Testis (tissue), 2 donors: ENCODE measurements around the gene GASK1A.

Experiments
- POLR2A ChIP-seq: fragments of 450-650 bp; IDR thresholded peaks from one replicate; pipeline ENCODE4 v1.6.1; 2017; ENCODE audit warnings: antibody characterized with exemption, mild to moderate bottlenecking, moderate library complexity
- TF ChIP-seq, protein P1 (sequence below), 3 experiments: fragments of 450-650 bp in 2 of 3; fragments of 200-600 bp in 1 of 3; sonication (generic) in 1 of 3; IDR thresholded peaks; one replicate each; pipeline ENCODE4 v1.5.1; 2016 to 2019; ENCODE audit warnings: antibody characterized with exemption in 3 of 3, mild to moderate bottlenecking in 2 of 3, moderate library complexity in 1 of 3

DNA sequence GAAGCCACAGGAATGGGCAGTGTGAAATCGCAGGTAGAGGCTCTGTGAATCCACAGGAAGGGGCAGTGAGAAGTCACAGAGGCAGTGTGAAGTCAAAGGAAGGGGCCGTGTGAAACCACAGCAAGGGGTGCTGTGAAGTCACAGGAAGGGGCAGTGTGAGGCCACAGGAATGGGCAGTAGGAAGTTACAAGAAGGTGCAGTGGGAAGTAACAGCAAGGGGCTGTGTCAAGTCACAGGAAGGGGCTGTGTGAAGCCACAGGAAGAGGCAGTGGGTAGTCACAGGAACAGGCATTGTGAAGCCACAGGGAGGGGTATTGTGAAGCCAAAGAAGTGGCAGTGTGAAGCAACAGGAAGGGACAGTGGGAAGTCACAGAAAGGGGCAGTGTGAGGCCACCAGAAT, 34.1 kb downstream of the GASK1A start:
- TF ChIP-seq, protein P1, sequence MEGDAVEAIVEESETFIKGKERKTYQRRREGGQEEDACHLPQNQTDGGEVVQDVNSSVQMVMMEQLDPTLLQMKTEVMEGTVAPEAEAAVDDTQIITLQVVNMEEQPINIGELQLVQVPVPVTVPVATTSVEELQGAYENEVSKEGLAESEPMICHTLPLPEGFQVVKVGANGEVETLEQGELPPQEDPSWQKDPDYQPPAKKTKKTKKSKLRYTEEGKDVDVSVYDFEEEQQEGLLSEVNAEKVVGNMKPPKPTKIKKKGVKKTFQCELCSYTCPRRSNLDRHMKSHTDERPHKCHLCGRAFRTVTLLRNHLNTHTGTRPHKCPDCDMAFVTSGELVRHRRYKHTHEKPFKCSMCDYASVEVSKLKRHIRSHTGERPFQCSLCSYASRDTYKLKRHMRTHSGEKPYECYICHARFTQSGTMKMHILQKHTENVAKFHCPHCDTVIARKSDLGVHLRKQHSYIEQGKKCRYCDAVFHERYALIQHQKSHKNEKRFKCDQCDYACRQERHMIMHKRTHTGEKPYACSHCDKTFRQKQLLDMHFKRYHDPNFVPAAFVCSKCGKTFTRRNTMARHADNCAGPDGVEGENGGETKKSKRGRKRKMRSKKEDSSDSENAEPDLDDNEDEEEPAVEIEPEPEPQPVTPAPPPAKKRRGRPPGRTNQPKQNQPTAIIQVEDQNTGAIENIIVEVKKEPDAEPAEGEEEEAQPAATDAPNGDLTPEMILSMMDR (IDR thresholded peaks at IDR 0.05) = no peak
- no peak for TF ChIP-seq POLR2A
